Duodenal mucosa (tissue), 2 donors: ENCODE measurements around the gene ENOPH1.

Source experiments
- H3K27ac ChIP-seq: one replicate; pipeline ENCODE4 v1.7.0; 2013; ENCODE audit warnings: low read depth, low read length
- H3K27me3 ChIP-seq, 2 donors: one replicate each; pipeline ENCODE4 v1.7.0; 2013; ENCODE audit warnings: low read length in 2 of 2, control low read depth in 1 of 2; ENCODE audit not compliant: insufficient read depth in 2 of 2, control insufficient read depth in 1 of 2
- H3K36me3 ChIP-seq, 2 donors: one replicate each; pipeline ENCODE4 v1.7.0; 2013; ENCODE audit warnings: low read length in 2 of 2, control low read depth in 1 of 2; ENCODE audit not compliant: insufficient read depth in 2 of 2, control insufficient read depth in 1 of 2
- H3K4me1 ChIP-seq, 2 donors: one replicate each; pipeline ENCODE4 v1.7.0; 2013; ENCODE audit warnings: low read length in 2 of 2, control low read depth in 1 of 2; ENCODE audit not compliant: insufficient read depth in 2 of 2, control insufficient read depth in 1 of 2
- H3K4me3 ChIP-seq, 2 donors: one replicate each; pipeline ENCODE4 v1.7.0; 2013; ENCODE audit warnings: low read length in 2 of 2, low read depth in 1 of 2
- H3K9ac ChIP-seq, 2 donors: one replicate each; pipeline ENCODE4 v1.7.0; 2013; ENCODE audit warnings: low read length in 2 of 2, low read depth in 1 of 2
- H3K9me3 ChIP-seq, 2 donors: one replicate each; pipeline ENCODE4 v1.7.0; 2013; ENCODE audit warnings: low read length in 2 of 2, control low read depth in 1 of 2; ENCODE audit not compliant: control insufficient read depth in 1 of 2

Gene ENOPH1

DNA sequence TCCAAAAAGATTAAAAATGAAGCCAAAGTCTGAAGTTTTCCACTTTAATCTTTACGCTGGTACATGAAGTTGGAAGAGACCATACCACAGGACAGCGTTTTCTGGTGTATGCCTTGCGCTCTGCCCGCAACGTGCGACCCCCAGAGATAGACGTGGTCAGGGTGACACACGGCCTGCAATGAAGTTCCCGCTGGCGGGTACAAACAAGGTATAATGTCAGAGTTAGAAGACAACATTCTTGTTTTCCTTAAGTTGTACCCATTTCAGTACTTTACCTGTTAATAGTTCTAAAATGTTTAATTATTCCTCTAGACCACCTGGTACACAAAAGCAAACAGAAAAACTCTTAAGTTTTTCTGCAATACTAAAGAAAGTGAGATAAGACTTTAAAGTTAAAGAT lies 4.9 kb upstream of the ENOPH1 start:
- H3K36me3 ChIP-seq: peaks cover 40 to 47% of the 10 kb centered on the region in 2 donors

DNA sequence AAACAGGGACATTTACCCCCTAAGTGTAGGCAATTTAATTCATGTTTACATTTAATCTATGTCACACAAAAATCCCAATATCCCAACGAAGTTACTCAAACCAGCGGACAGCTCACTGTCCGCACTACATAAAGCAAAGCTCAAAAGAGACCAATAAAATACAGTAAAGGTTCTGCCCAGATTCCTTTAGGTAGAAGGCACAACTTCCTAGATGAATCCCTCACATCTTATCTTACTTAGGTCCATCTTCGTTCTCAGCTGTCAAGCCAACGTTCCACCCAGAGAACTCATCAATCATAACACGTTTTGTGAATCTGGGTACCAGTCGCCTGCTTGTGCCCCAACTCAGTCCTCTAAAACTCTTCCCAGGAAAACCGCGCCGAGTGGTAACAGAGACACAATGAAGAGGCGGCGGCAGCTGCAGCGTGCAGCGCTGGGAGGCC lies 1.8 kb upstream of the ENOPH1 start:
- H3K4me3 ChIP-seq: peak overlapping the region; percentile 99 to 100
- H3K27me3 ChIP-seq: no peaks in the 10 kb centered on the region
- no peaks in the 10 kb centered on the region for H3K9me3 ChIP-seq
- peak overlapping the region; percentile 86 for H3K27ac ChIP-seq
- H3K36me3 ChIP-seq: peaks cover 35 to 36% of the 10 kb centered on the region in 2 donors
- H3K9ac ChIP-seq: peak overlapping the region; percentile 82 to 95
- peaks cover 32% of the 10 kb centered on the region in 2 donors for H3K4me1 ChIP-seq

More for the DNA sequence above, 4.9 kb upstream of the ENOPH1 start:
- no peak overlapping the region for H3K4me3 ChIP-seq
- no peak overlapping the region for H3K9ac ChIP-seq
- H3K27me3 ChIP-seq: no peaks in the 10 kb centered on the region
- H3K9me3 ChIP-seq: no peaks in the 10 kb centered on the region
- peaks cover 17 to 21% of the 10 kb centered on the region in 2 donors for H3K4me1 ChIP-seq
- no peak overlapping the region for H3K27ac ChIP-seq

DNA sequence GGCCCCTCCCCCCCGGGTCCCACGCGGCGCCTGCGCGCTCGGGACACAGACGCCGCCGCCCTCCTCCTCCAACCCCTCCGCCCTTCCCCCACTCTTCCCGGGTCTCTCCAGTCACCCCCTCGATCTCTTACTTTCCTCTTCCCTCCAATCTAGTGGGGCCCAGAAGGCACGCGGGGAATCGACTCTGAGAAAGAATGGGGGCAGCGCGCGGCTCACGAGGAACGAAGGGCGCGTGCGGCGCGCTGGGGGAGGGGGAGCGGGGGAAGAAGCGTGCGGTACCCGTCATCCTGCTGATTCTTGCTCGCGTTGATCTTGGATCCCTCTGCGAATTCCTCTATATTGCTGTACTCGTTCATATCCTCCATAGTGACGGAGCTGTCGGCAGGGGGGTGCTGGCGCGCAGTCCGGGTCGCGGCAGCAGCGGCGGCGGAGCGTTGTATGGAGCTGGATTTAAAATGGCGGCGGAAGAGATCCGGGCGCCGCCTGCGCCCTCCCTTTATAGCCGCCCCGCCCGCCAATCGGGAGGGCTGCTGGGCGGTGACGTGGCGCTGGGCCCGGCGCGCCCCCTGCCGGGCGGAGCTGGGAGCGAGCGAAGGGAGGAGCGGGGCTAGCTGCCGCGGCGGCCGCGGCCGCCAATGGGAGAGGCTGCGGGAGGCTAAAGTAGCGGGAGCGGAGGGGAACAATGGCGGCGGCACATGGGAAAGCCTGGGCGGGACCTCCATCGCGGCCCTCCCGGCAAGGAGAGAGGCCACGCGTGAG lies 1.2 kb upstream of the ENOPH1 start:
- H3K36me3 ChIP-seq: peaks cover 29 to 30% of the 10 kb centered on the region in 2 donors
- H3K27ac ChIP-seq: peak overlapping the region; percentile 97
- peaks cover 32% of the 10 kb centered on the region in 2 donors for H3K4me1 ChIP-seq
- H3K4me3 ChIP-seq: peak overlapping the region; percentile 99 to 100
- H3K27me3 ChIP-seq: no peaks in the 10 kb centered on the region
- H3K9me3 ChIP-seq: no peaks in the 10 kb centered on the region
- peak overlapping the region; percentile 95 to 96 for H3K9ac ChIP-seq

DNA sequence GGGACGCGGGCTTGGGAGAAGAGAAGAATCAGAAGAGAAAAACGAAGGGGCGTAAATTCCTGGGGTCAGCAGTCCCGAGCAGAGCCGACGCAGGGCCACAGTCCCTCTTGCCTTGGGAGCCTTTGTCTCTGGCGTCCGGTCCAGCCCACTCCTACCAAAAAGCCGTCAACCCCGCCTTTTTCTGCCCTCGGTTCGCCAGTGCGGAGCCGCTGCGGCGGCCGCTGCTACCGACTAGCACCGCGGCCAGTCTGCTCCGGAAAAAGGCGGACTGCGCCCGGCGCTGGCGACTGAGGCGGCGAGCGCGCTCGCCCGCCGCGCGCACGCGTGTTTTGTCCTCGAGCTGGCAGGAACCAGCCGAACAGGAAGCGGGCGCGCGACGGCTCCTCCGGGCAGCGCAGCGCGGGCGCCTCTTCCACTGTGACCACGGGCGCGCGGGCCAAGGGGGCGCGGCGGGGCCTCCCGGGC lies 630 bp upstream of the ENOPH1 start:
- Histone ChIP-seq H3K27me3 (no peaks in the 10 kb centered on the region), H3K36me3 (peaks cover 23 to 24% of the 10 kb centered on the region in 2 donors), H3K4me3 (peak overlapping the region; percentile 99 to 100), H3K4me1 (peaks cover 32% of the 10 kb centered on the region in 2 donors), H3K9me3 (no peaks in the 10 kb centered on the region), H3K27ac (peak overlapping the region; percentile 97), H3K9ac (peak overlapping the region; percentile 95 to 96)

DNA sequence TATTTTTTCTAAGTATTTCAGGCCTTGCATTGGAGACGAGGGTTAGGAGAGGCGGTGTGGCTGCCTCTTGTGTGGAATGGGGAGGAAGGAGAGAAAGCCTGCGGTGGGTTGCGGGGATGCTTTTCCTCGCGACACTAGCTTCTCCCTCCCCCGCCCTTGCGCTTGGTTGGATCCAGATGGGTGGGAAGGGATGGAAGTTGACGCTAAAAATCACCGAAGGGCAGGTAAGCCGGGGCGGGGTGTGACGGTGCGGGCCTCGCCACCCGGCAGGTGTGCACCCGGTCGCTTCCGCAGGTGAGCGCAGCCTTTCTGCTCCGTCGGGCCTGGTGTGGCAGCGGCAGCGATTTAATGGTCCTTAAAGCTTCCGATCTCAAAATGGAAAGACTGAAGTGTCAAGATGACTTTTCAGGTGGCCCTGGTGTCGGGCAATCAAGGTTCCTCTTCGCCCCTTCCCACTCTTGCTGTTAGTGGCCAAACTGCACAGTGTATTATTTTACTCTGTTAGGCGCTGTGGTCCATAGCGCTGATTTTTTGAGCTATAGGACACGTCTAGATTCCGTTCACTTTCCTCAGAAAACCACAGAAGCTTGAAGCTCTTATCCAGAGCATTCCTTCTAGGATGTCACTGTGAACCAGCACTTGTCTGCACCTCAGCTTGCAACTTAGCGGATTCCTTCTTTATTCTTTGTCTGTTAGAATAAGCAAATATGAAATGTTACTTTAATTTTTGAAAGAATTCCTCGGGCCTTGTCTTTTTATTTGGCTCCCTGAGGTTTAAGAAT lies 765 bp downstream of the ENOPH1 start:
- Histone ChIP-seq H3K36me3 (peaks cover 9 to 10% of the 10 kb centered on the region in 2 donors), H3K4me3 (peak overlapping the region; percentile 99 to 100), H3K9ac (peak overlapping the region; percentile 88 to 95), H3K9me3 (no peaks in the 10 kb centered on the region), H3K4me1 (peaks cover 32% of the 10 kb centered on the region in 2 donors), H3K27ac (peak overlapping the region; percentile 97), H3K27me3 (no peaks in the 10 kb centered on the region)

DNA sequence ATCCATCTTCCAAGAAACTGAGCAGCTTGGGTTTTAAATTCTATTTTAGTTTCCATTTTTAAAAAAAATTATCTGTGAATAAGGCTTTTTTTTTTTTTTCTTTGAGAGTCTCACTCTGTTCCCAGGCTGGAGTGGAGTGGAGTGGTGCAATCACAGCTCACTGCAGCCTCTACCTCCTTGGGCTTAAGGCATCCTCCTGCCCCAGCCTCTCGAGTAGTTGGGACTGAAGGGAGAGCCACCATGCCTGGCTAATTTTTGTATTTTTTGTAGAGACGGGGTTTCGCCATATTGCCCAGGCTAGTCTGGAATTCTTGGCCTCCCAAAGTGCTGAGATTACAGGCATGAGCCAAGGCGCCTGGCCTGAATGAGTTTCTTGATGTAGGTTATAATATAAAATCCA lies 1.4 kb downstream of the ENOPH1 start:
- Histone ChIP-seq H3K27me3 (no peaks in the 10 kb centered on the region), H3K36me3 (peaks cover 3% of the 10 kb centered on the region in 2 donors), H3K9me3 (no peaks in the 10 kb centered on the region), H3K4me1 (peaks cover 25 to 27% of the 10 kb centered on the region in 2 donors), H3K4me3 (peak overlapping the region in 1 of 2 donors; percentile 99), H3K9ac (peak overlapping the region in 1 of 2 donors; percentile 88), H3K27ac (no peak overlapping the region)

DNA sequence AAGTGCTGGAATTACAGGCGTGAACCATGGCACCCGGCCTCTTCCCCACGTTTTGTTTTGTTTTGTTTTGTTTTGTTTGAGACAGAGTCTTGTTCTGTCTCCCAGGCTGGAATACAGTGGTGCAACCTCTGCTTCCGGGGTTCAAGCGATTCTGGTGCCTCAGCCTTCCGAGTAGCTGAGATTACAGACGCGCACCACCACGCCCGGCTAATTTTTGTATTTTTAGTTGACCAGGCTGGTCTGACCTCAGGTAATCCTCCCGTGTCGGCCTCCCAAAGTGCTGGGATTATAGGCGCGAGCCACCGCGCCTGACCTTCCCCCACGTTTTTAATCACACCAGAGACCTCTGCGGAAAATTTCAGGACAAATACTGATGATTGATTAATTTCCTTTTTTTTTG lies 2.2 kb downstream of the ENOPH1 start:
- no peak overlapping the region for H3K27ac ChIP-seq
- no peaks in the 10 kb centered on the region for H3K27me3 ChIP-seq
- no peaks in the 10 kb centered on the region for H3K36me3 ChIP-seq
- no peak overlapping the region for H3K9ac ChIP-seq
- no peak overlapping the region for H3K4me3 ChIP-seq
- peaks cover 18 to 21% of the 10 kb centered on the region in 2 donors for H3K4me1 ChIP-seq
- no peaks in the 10 kb centered on the region for H3K9me3 ChIP-seq

DNA sequence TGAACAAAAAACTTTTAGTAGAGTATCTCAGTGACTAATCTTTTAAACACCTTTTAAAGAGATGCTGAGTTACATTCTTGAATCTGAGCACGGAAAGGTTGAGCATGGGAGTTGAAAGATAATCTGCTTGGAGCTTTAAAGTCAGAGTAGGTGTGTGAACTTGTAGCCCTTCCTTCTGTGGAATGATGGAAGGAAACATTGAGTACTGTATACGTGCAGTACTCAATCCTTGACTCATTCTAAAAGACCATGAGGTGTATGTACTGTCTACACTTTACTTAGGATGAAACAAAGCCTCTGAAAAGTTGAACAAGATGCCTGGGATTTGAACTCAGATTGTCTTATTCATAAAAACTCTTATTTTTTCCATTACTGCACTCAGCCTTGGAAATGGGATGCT lies 3.4 kb downstream of the ENOPH1 start:
- H3K27me3 ChIP-seq: no peaks in the 10 kb centered on the region
- H3K27ac ChIP-seq: no peak overlapping the region
- no peaks in the 10 kb centered on the region for H3K9me3 ChIP-seq
- no peaks in the 10 kb centered on the region for H3K36me3 ChIP-seq
- H3K9ac ChIP-seq: no peak overlapping the region
- no peak overlapping the region for H3K4me3 ChIP-seq
- peaks cover 11 to 15% of the 10 kb centered on the region in 2 donors for H3K4me1 ChIP-seq

DNA sequence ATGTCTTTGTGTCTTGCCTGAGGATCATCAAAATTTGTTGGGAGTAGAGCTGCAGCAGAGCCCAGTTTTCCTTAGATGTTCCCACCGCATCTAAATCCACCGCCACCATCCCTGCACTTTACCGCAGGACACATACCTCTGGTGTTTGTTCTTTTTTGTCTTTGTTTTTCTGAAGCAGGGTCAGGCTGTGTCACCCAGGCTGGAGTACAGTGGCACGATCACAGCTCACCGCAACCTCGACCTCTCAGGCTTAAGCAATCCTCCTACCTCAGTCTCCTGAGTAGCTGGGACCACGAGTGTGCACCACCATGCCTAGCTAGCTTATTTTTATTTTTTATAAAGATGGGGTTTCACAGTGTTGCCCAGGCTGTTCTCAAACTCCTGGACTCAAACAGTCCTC lies 4.6 kb downstream of the ENOPH1 start:
- Histone ChIP-seq H3K4me3 (no peak overlapping the region), H3K4me1 (peaks cover 11 to 15% of the 10 kb centered on the region in 2 donors), H3K9me3 (no peaks in the 10 kb centered on the region), H3K36me3 (no peaks in the 10 kb centered on the region), H3K27ac (no peak overlapping the region), H3K9ac (no peak overlapping the region), H3K27me3 (no peaks in the 10 kb centered on the region)

DNA sequence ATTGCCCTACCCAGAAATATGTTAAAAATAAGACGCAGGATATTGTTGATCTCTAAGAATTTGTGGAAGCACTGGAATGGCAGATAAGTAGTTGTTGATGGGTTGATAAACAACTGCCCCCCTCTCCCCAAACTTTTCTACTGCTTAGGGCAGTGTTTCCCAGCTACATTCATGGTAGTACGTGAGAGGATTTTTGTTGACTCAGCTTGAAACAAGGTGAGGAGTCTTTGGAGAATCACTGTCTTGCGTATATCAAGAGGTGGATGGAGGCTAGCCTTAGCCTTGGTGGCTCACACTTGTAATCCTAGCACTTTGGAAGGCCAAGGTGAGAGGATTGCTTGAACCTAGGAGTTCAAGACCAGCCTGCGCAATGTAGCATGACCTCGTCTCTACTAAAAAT lies 5.7 kb downstream of the ENOPH1 start:
- H3K27ac ChIP-seq: no peak overlapping the region
- H3K27me3 ChIP-seq: no peaks in the 10 kb centered on the region
- H3K36me3 ChIP-seq: no peaks in the 10 kb centered on the region
- H3K9ac ChIP-seq: no peak overlapping the region
- H3K9me3 ChIP-seq: no peaks in the 10 kb centered on the region
- peaks cover 10 to 17% of the 10 kb centered on the region in 2 donors for H3K4me1 ChIP-seq
- no peak overlapping the region for H3K4me3 ChIP-seq
